Measurements from ENCODE around the gene RNF212B.

DNA sequence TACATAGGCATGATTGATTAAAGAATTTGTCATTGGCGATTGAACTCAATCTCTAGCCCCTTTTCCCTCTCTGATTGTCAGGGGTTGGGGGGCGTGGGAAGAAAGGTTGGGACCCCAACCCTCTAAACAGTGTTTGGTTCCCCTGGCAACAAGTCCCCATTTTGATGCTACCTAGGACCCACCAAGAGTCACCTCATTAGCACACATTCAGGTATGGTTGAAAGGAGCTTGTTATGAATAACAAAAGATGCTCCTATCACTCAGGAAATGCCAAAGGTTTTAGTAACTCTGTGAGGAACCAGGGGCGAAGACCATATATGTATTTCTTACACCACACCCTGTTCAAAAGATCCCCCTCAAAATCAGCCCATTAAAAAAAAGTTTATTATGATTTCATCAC is 14.3 kb downstream of the RNF212B start:
- TF ChIP-seq POLR2A (IDR thresholded peaks at IDR 0.05), result no peak
- TF ChIP-seq, protein P1, sequence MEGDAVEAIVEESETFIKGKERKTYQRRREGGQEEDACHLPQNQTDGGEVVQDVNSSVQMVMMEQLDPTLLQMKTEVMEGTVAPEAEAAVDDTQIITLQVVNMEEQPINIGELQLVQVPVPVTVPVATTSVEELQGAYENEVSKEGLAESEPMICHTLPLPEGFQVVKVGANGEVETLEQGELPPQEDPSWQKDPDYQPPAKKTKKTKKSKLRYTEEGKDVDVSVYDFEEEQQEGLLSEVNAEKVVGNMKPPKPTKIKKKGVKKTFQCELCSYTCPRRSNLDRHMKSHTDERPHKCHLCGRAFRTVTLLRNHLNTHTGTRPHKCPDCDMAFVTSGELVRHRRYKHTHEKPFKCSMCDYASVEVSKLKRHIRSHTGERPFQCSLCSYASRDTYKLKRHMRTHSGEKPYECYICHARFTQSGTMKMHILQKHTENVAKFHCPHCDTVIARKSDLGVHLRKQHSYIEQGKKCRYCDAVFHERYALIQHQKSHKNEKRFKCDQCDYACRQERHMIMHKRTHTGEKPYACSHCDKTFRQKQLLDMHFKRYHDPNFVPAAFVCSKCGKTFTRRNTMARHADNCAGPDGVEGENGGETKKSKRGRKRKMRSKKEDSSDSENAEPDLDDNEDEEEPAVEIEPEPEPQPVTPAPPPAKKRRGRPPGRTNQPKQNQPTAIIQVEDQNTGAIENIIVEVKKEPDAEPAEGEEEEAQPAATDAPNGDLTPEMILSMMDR (IDR thresholded peaks at IDR 0.05), result no peak
